Stimulated activated CD8-positive, alpha-beta memory T cell treated with anti-CD3 and anti-CD28 coated beads, Interleukin-4, amount 100 ng/mL, for 48 hours (primary cell): ENCODE measurements around the gene SURF6.
"Not testable (repeated sequence)": the region's sequence is repeated elsewhere in the genome, so short reads cannot be mapped to it uniquely, and the experiment has no call there.

Experiments
- DNase-seq: peaks from one replicate; pipeline ENCODE4 v3.0.0-alpha.2; 2020

The SURF6 gene

GRCh38 chr9:133283255-133284032, 52.5 kb downstream of the SURF6 start:
- DNase-seq, result not testable (repeated sequence)

DNA sequence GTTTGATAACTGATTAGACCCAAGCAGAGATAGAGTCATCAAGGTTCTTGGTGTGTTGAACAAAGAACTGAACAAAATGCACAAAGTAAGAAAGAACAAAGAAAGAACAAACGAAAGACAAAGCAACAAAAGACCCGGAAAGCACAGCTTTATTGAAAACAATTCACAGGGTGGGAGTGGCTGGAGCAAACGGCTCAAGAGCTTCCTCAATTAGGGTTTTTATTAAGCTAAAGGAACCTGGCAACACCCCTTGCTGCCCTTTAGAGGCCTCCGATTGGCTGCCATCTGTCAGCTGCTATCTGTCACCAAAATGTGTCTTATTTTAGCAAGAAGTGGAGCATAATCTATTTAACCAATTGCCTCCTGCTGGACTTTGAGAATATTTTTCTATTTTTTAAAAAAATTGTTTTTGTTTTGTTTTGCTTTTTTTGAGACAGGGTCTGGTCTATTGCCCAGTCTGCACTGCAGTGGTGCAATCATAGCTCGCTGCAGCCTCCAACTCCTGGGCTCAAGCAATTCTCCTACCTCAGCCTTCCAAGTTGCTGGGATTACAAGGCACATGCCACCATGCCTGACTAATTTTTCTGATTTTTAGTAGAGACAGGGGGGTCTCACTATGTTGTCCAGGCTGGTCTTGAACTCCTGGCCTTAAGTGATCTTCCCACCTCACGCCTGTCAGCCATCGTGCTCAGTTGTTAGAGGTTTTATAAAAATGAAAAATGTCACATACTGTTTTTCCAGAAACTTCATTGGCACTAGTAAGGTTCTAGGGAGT, 53.3 kb downstream of the SURF6 start:
- no peak for DNase-seq

- DNase-seq, result no peak
These were observed 55.6 kb downstream of the SURF6 start for GRCh38 chr9:133280392-133280791.
